ENCODE measurements around the gene FKBP2. TPM values are rescaled to one million over a fixed set of nuclear protein-coding genes. Genes with fewer than 3 reads are reported as not detected.

FKBP2 gene
- total RNA-seq, 1 donor from 2014 or later: 41.6 TPM

DNA sequence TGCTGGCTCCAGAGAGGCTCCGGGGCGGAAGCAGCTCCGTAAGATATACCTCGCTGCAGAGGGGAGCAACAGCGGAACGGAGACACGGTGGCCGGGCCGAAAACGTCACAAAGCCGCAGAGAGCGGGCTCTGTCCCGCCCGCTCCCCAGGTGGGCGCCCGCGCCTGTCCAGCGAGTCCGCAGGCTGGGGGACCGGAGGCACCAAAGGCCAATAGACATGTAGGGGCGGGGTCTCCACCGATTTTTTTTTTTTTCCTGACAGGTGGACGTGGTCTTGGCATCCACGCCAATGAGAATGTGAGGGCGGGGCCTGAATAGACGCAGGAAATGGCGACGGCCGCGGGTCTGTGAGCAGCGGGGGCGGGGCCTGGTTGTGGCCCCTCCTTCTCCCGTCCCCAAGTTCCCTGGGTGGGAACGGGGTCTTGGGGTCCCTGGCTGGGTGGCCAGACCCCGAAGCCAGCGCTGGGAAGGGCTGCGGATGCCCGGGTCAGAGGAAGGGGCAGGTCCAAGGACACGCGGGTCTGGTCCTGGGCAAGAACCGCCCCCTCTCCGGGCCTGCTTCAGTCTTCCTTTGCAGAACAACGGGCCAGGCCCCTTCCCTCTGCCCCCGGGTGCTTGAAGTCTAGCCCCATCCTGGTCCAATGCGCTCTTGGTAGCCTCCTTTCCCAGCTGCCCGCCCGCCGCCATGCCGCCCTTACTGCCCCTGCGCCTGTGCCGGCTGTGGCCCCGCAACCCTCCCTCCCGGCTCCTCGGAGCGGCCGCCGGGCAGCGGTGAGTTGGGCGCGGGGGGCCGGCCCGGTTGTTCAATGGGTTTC, 10.5 kb upstream of the FKBP2 start, which contains the start of gene DNAJC4:
DNAJC4 (plus strand) TSS at position 378 of the 814 bp plus-strand sequence; CDS start at position 685, 307 bp downstream.
- intact Hi-C loops (cut with DNase I): no loop called here
- peak; percentile 96 for DNase-seq
- peak; percentile 69 for ATAC-seq (ENCODE audit: poor library complexity)

DNA sequence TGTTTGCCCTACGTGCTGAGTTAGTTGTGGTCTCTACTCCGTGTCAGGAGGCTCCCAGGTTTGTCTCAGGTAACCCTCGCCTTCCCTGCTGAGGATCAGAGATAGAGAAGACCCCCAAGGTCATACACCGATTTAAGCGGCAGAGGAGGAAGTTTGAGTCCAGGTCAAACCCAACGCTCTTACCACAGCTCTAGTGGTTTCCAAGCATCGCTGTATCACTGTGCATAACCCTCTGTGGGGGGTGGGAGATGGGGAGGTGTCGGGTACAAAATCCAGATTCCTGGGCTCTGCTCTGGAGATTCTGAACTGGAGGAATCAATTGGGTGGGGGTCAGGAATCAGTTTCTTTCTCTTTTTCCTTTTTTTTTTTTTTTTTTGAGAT, 9.9 kb upstream of the FKBP2 start:
- intact Hi-C loops (cut with DNase I): no loop called here
- DNase-seq (no peak), ATAC-seq (ENCODE audit: poor library complexity) (no peak)

DNA sequence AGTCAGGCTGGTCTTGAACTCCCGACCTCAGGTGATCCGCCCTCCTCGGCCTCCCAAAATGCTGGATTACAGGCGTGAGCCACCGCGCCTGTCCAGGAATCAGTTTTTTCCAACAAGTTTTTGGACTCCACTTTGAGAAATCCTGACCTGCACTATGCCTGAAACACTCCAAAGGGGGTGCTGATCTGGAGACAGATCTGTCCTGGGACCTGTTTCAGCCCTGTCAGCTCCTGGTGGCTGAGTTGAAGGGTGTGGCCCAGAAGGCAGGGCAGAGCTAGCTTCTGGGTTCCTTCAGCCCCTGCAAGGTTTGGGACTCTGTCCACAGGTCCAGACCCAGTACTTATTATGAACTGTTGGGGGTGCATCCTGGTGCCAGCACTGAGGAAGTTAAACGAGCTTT, 9.3 kb upstream of the FKBP2 start:
- intact Hi-C loops (cut with DNase I): no loop called here
- ATAC-seq (ENCODE audit: poor library complexity) (no peak), DNase-seq (no peak)

DNA sequence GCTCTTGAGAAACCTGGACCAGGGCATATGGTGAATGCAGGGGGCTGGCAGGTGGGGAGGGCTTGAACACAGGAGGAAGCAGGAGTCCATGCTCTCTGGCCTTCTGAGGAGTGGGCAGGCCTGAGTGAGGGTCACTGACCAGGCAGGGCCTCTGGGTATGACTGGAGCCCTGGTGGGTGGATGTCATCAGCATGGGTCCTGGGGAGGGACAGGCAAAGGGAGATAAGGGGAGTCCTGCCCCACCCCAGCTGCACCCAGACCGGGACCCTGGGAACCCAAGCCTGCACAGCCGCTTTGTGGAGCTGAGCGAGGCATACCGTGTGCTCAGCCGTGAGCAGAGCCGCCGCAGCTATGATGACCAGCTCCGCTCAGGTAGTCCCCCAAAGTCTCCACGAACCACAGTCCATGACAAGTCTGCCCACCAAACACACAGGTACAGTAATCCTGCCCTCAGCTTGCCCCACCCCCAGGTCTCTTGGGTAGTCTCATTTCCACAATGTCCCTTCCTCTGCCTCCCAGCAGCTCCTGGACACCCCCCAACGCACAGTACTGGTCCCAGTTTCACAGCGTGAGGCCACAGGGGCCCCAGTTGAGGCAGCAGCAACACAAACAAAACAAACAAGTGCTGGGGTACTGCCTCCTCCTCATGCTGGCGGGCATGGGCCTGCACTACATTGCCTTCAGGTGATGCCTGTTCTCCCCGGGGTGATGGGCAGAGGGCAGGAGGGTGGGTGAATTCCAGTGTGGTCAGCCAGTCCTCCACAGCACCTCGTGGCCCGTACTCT, 8.5 kb upstream of the FKBP2 start:
- no peak for DNase-seq
- intact Hi-C loops (cut with DNase I): no loop called here
- no peak for ATAC-seq (ENCODE audit: poor library complexity)

DNA sequence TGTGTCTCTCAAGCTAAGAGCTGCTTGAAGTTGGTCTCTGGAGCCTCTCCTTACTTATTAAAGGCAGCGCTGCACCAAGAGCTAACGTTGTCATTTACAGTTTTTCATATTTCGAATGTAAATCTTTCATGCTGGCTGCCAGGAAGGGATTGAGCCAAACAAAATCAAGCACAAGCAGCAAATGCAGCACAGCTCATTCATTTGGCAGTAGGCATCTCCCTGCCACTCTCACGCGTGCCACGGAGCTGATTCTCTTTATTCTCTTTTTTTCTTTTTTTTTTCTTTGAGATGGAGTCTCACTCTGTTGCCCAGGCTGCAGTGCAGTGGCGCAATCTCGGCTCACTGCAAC, 8.0 kb upstream of the FKBP2 start:
- DNase-seq: no peak
- intact Hi-C loops (cut with DNase I): no loop called here
- no peak for ATAC-seq (ENCODE audit: poor library complexity)

DNA sequence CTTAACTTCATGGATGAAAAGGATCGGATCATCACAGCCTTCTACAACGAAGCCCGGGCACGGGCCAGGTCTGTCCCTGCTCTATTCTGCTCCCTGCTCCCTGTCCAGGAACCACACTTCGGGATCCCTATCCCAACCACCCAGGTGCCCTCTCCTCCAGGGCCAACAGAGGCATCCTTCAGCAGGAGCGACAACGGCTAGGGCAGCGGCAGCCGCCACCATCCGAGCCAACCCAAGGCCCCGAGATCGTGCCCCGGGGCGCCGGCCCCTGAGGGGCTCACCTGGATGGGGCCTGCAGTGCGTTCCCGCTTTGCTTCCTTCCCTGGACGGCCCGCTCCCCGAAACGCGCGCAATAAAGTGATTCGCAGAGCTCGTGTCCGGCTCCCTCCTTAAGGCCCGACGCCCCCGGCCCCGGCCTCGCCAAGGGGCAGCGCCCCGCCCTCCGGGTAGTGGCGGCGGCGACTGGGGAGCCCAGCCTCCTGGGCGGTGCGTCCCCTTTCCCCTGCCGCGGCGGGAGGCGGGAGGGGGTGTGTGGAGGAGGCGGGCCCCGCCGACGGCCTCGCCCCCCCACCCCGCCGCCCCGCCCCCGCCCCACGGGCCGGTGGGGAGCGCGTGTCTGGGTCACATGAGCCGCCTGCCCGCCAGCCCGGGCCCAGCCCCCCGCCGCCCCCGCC, 6.8 kb upstream of the FKBP2 start, which contains the start of gene VEGFB:
VEGFB (plus strand) TSS at position 672 of the 674 bp plus-strand sequence. CDS start 250 bp downstream, outside the sequence.
- DNase-seq: peak; percentile 85
- intact Hi-C loops (cut with DNase I): no loop called here
- peak; percentile 66 for ATAC-seq (ENCODE audit: poor library complexity)

DNA sequence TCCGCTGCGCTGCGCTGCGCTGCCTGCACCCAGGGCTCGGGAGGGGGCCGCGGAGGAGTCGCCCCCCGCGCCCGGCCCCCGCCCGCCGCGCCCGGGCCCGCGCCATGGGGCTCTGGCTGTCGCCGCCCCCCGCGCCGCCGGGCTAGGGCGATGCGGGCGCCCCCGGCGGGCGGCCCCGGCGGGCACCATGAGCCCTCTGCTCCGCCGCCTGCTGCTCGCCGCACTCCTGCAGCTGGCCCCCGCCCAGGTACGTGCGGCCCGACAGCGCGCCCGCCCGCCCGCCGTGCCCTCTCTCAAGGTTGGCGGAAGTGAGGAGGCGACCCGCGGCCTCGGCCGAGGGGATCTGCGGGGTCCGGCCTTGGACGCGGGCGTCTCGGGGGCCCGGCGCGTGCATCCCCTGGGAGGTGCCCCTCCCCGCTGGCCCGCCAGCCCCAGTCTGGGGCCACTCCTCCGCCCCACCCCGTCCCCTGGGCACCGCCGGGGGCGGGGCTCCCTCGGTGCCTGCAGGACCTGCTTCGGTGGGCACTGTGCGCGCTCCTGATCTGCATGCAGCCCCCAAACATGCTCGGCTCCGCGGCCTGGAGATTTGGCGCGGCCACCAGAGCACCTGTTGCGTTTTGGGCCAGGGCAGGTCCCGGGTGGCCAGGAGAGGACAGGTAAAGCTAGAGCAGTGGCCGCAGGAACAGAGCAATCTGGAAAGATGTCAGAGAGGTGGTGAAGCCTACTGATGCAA, 6.1 kb upstream of the FKBP2 start:
- DNase-seq (peak; percentile 73), ATAC-seq (ENCODE audit: poor library complexity) (peak; percentile 33)
- intact Hi-C loops (cut with DNase I): no loop called here

DNA sequence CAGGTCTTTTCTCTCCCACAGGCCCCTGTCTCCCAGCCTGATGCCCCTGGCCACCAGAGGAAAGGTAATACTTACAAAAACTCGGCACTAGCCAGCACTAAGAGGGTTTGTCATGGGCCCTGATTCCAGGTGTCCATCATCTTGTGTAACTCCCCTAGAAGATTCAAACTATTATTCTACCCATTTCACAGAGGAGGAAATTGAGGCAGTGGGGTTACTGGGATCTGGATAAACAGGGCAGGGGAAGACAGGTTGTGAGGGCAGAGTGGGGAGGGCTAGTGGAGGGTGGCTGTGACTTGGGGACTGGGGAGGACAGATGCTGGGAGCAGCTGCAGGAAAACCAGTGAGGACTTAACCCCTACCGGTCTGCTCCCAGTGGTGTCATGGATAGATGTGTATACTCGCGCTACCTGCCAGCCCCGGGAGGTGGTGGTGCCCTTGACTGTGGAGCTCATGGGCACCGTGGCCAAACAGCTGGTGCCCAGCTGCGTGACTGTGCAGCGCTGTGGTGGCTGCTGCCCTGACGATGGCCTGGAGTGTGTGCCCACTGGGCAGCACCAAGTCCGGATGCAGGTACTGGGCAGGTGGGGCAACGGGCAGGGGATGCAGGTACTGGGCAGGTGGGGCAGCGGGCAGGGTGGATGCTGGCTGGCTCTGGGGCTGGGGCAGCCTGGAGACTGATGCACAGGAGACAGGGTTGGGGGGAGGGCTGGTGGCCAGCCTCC, 5.3 kb upstream of the FKBP2 start:
- ATAC-seq (ENCODE audit: poor library complexity): no peak
- intact Hi-C loops (cut with DNase I): no loop called here
- peak; percentile 46 for DNase-seq

DNA sequence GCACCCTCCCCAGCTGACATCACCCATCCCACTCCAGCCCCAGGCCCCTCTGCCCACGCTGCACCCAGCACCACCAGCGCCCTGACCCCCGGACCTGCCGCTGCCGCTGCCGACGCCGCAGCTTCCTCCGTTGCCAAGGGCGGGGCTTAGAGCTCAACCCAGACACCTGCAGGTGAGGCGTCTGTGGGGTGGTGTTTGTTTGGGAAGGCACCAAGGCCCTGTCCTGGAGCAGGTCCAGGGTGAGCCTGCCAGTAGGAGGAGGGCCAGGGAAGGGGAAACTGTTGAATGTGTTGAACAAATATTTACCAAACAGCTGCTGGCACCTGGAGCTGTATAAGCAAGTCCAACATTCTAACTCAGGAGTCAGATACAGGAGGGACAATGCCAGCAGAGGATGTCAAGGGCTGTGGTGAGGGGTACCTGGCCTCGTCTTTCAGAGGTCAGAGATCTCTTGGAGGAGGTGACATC, 3.4 kb upstream of the FKBP2 start:
- DNase-seq (peak; percentile 40), ATAC-seq (ENCODE audit: poor library complexity) (no peak)
- intact Hi-C loops (cut with DNase I): no loop called here

DNA sequence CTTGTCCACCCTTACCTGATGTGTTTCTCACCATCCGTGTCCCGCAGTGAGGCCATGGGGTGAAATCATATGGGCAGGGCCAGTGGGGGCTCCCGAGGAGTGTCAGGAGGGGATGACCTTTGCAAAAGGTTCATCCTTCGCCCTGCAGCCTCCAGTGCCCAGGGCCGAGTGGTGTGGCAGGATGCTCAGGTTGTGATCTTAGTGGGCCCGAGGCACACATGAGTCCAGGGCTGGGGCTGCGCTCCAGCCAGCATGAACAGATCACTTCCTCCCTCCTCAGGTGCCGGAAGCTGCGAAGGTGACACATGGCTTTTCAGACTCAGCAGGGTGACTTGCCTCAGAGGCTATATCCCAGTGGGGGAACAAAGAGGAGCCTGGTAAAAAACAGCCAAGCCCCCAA, 2.8 kb upstream of the FKBP2 start:
- intact Hi-C loops (cut with DNase I): no loop called here
- DNase-seq (no peak), ATAC-seq (ENCODE audit: poor library complexity) (no peak)

DNA sequence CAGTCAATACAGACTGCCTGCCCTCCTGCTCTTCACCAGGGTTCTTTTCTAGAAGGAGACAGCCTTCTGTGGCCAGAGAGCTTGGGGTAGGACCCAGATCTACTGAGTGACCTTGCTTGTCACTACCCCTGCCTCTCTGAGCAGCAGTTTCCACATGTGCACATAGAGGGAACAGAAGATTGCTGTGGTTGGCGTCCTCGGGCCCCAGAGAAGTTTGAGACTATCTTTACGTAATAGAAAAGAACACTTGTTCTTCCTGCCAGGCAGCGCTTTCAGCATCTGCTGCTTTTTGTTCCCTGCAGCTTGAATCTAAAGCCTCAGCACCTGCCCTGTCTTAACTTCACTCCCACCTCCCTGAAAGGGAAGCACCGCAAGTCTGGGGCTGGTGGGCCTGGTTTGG, 1.9 kb upstream of the FKBP2 start:
- intact Hi-C loops (cut with DNase I): no loop called here

DNA sequence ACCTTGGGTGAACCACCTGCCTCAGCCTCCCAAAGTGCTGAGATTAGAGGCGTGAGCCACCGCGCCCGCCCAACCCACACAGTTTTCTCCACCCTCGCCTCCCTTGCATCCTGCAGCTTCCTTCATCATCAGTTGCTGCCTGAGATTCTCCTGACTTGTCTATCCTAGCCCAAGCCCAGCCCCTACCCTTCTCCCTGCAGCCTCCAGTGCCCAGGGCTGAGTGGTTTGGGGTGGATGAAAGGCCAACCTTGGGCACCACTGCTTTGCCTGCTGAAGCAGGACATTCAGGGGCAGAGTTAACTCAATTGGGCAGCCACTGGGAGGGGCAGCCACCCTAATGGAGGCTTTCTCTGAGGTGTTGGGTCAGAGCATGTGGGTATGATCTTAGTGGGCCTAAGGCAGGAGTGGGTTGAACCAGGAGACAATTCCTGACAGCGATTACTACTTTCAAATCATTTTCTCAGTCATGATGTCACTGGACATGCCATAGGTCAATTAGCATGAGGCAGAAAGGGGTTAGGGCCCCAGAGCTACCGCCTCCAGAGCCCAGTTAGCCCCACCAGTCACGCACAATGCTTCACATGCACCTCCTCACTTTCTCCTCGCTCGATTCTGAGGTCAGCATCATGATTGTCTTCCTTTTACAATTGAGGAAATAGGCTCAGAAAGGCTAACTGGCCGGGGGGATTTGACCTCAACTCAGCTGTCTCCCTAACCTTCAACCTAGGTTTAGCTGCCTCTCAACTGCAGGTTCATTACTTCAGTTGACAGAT, 1.0 kb upstream of the FKBP2 start:
- ATAC-seq (ENCODE audit: poor library complexity) (no peak), DNase-seq (no peak)
- intact Hi-C loops (cut with DNase I): no loop called here

More for the DNA sequence above, 1.9 kb upstream of the FKBP2 start:
- DNase-seq (peak; percentile 35), ATAC-seq (ENCODE audit: poor library complexity) (no peak)

DNA sequence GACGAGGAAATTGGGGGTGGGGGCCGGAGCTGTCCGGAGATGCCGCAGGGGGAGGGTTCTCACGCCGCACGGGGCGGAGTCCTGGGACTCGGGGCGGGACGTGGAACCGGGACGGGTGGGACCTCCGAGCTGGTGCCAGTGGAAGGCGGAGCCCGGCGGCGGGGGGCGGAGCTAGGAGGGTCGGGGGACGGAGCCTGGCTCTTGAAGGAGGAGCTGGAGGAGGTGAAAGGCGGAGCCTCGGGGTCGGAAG, 271 bp downstream of the FKBP2 start:
- intact Hi-C loops (cut with DNase I): no loop called here
- ATAC-seq (ENCODE audit: poor library complexity) (peak; percentile 84), DNase-seq (peak; percentile 100)

DNA sequence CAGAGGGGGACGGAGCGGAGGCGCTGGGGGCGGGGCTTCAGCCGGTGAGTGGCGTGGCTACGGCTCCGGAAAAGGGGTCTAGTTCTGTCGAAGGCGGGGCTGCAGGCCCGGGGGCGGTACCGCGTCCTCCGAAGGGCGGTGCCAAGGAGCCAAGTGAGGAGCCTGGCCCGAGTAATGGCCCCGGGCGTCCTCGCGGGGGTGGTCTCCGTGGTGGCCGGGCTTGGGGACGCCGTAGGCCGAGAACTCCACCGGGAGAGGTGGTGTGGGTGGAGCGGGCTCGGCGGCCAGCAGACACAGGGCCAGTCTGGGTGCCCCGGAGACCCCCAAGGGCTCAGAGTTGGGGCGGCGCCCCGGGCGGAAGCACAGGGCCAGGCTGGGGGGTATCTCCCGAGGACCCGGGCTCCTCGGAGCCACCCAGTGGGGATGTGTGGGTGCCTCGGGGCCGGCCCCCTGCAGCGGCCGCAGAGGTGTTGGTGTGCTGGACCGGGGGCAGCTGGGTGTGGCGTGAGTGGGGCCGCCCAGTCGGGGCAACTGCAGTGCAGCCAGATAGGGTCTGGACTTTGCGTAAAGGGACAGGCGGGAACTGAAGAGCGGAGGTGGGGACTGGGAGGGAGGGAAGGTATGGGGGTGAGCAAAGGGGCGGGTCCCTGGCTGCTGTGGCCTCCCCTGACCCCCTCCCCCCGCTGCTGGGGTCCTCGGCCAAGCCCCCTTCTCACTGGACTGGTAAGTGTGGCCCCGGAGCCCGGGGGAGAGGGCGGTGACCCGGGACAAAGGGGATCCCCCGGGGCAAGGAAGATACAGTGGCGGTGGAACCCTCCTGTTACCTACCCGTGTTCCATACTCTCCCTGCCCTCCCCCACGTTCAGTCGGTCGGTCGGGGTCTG, 838 bp downstream of the FKBP2 start:
- DNase-seq (peak; percentile 67), ATAC-seq (ENCODE audit: poor library complexity) (peak; percentile 3)
- intact Hi-C loops (cut with DNase I): no loop called here

DNA sequence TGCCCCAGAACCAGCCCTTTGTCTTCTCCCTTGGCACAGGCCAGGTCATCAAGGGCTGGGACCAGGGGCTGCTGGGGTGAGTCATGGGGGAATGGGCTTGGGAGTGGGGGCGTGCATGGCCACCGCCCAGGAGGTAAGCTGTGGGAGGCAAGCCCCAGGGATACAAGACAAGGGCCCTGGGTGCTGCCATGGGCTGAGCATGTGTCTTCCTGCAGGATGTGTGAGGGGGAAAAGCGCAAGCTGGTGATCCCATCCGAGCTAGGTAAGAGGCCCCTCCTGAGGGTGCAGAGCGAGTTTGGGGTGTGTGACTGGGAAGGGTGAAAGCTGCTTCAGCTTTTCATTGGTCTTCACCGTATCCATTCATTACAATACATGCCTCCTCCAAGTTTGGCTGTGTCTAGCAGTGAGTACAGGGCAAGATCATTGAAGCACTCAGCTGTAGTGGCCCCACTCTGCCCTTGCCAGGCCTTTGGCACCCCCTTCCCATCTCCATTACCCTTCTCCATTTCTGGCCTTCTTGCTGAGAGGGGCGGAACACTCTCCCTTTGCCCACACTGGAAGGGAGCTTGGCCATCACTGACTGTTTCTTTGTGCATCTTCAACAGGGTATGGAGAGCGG, 2.5 kb downstream of the FKBP2 start:
- no peak for ATAC-seq (ENCODE audit: poor library complexity)
- no peak for DNase-seq
- intact Hi-C loops (cut with DNase I): no loop called here

DNA sequence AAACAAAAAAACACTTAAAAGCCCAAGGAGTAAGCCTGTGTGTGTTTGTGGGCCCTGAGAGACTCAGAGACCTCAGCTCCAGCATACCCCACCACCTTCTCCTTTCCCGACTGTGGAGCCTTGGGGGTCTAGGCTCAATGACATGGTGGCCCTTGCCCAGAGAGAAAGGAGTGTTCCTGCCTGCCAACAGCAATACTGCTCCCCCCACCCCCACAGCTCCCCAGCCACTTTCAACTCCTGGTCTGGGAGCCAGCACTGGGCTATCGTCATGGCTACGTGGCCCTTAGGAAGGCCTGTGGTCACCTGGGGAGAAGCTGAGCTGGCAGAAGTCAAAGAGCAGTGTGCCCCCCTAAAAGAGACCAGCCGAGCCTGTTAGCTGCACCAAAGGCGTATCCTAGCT, 3.2 kb downstream of the FKBP2 start:
- ATAC-seq (ENCODE audit: poor library complexity): no peak
- intact Hi-C loops (cut with DNase I): no loop called here

More for the DNA sequence above, 3.2 kb downstream of the FKBP2 start:
- DNase-seq: no peak
